HFF-Myc (cell line): Measurements from ENCODE around the gene FAM110D.

ENCODE experiments used
- DNase-seq: peaks from one replicate; pipeline ENCODE4 v3.0.0-alpha.2; 2011; ENCODE audit warnings: low read depth; ENCODE audit errors: extremely low read depth
- H3K4me3 ChIP-seq: replicated peaks from 2 replicates; pipeline ENCODE4 v1.5.1; 2011; ENCODE audit warnings: low read depth, mild to moderate bottlenecking, control low read depth, low read length
- CTCF ChIP-seq: IDR thresholded peaks from 2 replicates; pipeline ENCODE4 v1.5.1; 2012; ENCODE audit warnings: mild to moderate bottlenecking, low read depth, low read length, control low read depth; ENCODE audit errors: missing control alignments

FAM110D gene

GRCh38 chr1:26169669-26170471 is 11.0 kb downstream of the FAM110D start, which contains the start of gene ZNF593:
ZNF593 (plus strand) TSS chr1:26169908; CDS start chr1:26169984, 76 bp downstream.
- peak; percentile 57 for DNase-seq
- peak within 1 kb of the TSS; percentile 95 for H3K4me3 ChIP-seq
- peak; percentile 83 for TF ChIP-seq CTCF

- no peak for TF ChIP-seq CTCF
- no peak for DNase-seq
- H3K4me3 ChIP-seq = peak overlapping the region; percentile 95
These were observed 11.6 kb downstream of the FAM110D start for GRCh38 chr1:26170472-26170821.

GRCh38 chr1:26171084-26172072 is 12.5 kb downstream of the FAM110D start, which contains the start of gene ZNF593OS:
ZNF593OS (minus strand) TSS chr1:26171832; CDS start chr1:26171661, 171 bp downstream.
- no peak for TF ChIP-seq CTCF
- no peak for DNase-seq
- H3K4me3 ChIP-seq = peak within 1 kb of the TSS; percentile 95

GRCh38 chr1:26175346-26175745 is 16.5 kb downstream of the FAM110D start:
- no peak for TF ChIP-seq CTCF
- DNase-seq = no peak
- H3K4me3 ChIP-seq = no peak overlapping the region

- no peak for DNase-seq
- H3K4me3 ChIP-seq = no peak within 1 kb of the TSS
- TF ChIP-seq CTCF = no peak
These were observed 18.4 kb downstream of the FAM110D start, which contains the start of gene CNKSR1 for GRCh38 chr1:26177182-26177684. CNKSR1 (plus strand) TSS chr1:26177491; CDS start chr1:26177548, 57 bp downstream.

- TF ChIP-seq CTCF = no peak
- H3K4me3 ChIP-seq = no peak overlapping the region
These were observed 21.2 kb downstream of the FAM110D start for GRCh38 chr1:26180010-26180506.

More at GRCh38 chr1:26180010-26180506, 21.2 kb downstream of the FAM110D start:
- no peak for DNase-seq
